SK-N-SH (cell line): ENCODE data around the gene TAF1A.

Experiments
- CTCF ChIP-seq: fragments of 200-600 bp; sonication (generic); IDR thresholded peaks from 2 replicates; pipeline ENCODE4 v1.6.1; 2017; ENCODE audit warnings: antibody characterized with exemption, mild to moderate bottlenecking, moderate library complexity
- EP300 ChIP-seq, 2 experiments: IDR thresholded peaks; 2 replicates each; pipeline versions ENCODE4 v1.4.0 to v1.6.1; 2012; ENCODE audit warnings: borderline replicate concordance in 1 of 2, low read depth in 1 of 2, low read length in 1 of 2
- MAX ChIP-seq: IDR thresholded peaks from 2 replicates; pipeline ENCODE4 v1.4.0; 2012; ENCODE audit warnings: low read depth
- MXI1 ChIP-seq: IDR thresholded peaks from 2 replicates; pipeline ENCODE4 v1.6.1; 2012; ENCODE audit warnings: mild to moderate bottlenecking, low read depth, low read length, improper control_type of control experiment
- POLR2AphosphoS5 ChIP-seq: IDR thresholded peaks from 2 replicates; pipeline ENCODE4 v1.6.1; 2012; ENCODE audit warnings: low read depth, low read length
- RFX5 ChIP-seq: IDR thresholded peaks from 2 replicates; pipeline ENCODE4 v1.6.1; 2012; ENCODE audit warnings: mild to moderate bottlenecking, improper control_type of control experiment, low read length
- SIN3A ChIP-seq: IDR thresholded peaks from 2 replicates; pipeline ENCODE4 v1.6.1; 2012; ENCODE audit warnings: low read depth, mild to moderate bottlenecking, low read length, moderate library complexity, borderline replicate concordance
- SMC3 ChIP-seq: IDR thresholded peaks from 2 replicates; pipeline ENCODE4 v1.6.1; 2012; ENCODE audit warnings: low read depth, low read length, improper control_type of control experiment
- TAF1 ChIP-seq: IDR thresholded peaks from 2 replicates; pipeline ENCODE4 v1.6.1; 2012; ENCODE audit warnings: low read depth, mild to moderate bottlenecking, low read length, moderate library complexity, borderline replicate concordance
- TCF12 ChIP-seq: IDR thresholded peaks from 2 replicates; pipeline ENCODE4 v1.4.0; 2012
- TEAD4 ChIP-seq: IDR thresholded peaks from 2 replicates; pipeline ENCODE4 v1.4.0; 2012; ENCODE audit warnings: mild to moderate bottlenecking, borderline replicate concordance; ENCODE audit not compliant: insufficient read depth
- USF1 ChIP-seq: IDR thresholded peaks from 2 replicates; pipeline ENCODE4 v1.4.0; 2012; ENCODE audit warnings: low read depth, borderline replicate concordance
- YY1 ChIP-seq: IDR thresholded peaks from 2 replicates; pipeline ENCODE4 v1.4.0; 2012; ENCODE audit warnings: low read depth, mild to moderate bottlenecking

GRCh38 chr1:222523852-222524251 lies 65.9 kb downstream of the TAF1A start:
- no peak for TF ChIP-seq CTCF
- no peak for TF ChIP-seq MAX
- TF ChIP-seq USF1, result no peak
- no peak for TF ChIP-seq TAF1
- TF ChIP-seq POLR2AphosphoS5, result no peak
- TF ChIP-seq SIN3A, result no peak
- TF ChIP-seq EP300 (IDR thresholded peaks at IDR 0.05; ENCODE audit: borderline replicate concordance in 1 of 2, low read depth in 1 of 2, low read length in 1 of 2), result no peak
- no peak for TF ChIP-seq YY1
- no peak for TF ChIP-seq TCF12
- TF ChIP-seq TEAD4, result no peak
- TF ChIP-seq SMC3, result no peak
- TF ChIP-seq RFX5, result no peak
- no peak for TF ChIP-seq MXI1
